Subcutaneous abdominal adipose tissue (tissue), 5 donors: ENCODE results near the gene RXFP3.
"Not testable (repeated sequence)": the region's sequence is repeated elsewhere in the genome, so short reads cannot be mapped to it uniquely, and the experiment has no call there.

Experiments
- H3K27ac ChIP-seq: one replicate; pipeline ENCODE4 v1.7.0; 2013; ENCODE audit warnings: low read depth, mild to moderate bottlenecking, inconsistent platforms, low read length, moderate library complexity
- H3K27me3 ChIP-seq, 5 donors: one replicate each; pipeline ENCODE4 v1.7.0; 2013; ENCODE audit warnings: low read length in 5 of 5, inconsistent platforms in 1 of 5; ENCODE audit not compliant: control insufficient read depth in 5 of 5, insufficient read depth in 4 of 5
- H3K36me3 ChIP-seq, 5 donors: one replicate each; pipeline ENCODE4 v1.7.0; 2013; ENCODE audit warnings: low read length in 5 of 5; ENCODE audit not compliant: control insufficient read depth in 5 of 5, insufficient read depth in 5 of 5
- H3K4me1 ChIP-seq, 5 donors: one replicate each; pipeline ENCODE4 v1.7.0; 2013; ENCODE audit warnings: low read length in 5 of 5, mild to moderate bottlenecking in 3 of 5, moderate library complexity in 1 of 5; ENCODE audit not compliant: control insufficient read depth in 5 of 5, insufficient read depth in 5 of 5
- H3K4me3 ChIP-seq, 5 donors: one replicate each; pipeline ENCODE4 v1.7.0; 2013; ENCODE audit warnings: low read length in 5 of 5, low read depth in 1 of 5
- H3K9ac ChIP-seq, 5 donors: one replicate each; pipeline ENCODE4 v1.7.0; 2013; ENCODE audit warnings: low read length in 5 of 5, mild to moderate bottlenecking in 4 of 5, moderate library complexity in 3 of 5
- H3K9me3 ChIP-seq, 5 donors: one replicate each; pipeline ENCODE4 v1.7.0; 2013; ENCODE audit warnings: low read length in 5 of 5; ENCODE audit not compliant: control insufficient read depth in 5 of 5
- donor health status: healthy.
- donor health status: healthy.
- donor health status: healthy.
- donor health status: healthy.
- donor health status: healthy.

RXFP3 gene

GRCh38 chr5:33941090-33941489 lies 4.9 kb downstream of the RXFP3 start:
- Histone ChIP-seq H3K4me3 (no peak overlapping the region), H3K4me1 (peaks cover 2 to 18% (median 12%) of the 10 kb centered on the region in 5 donors), H3K9me3 (no peaks in the 10 kb centered on the region), H3K36me3 (no peaks in the 10 kb centered on the region), H3K27ac (no peak overlapping the region), H3K27me3 (peaks cover 37 to 53% (median 39%) of the 10 kb centered on the region in 5 donors), H3K9ac (no peak overlapping the region)

GRCh38 chr5:33944543-33945132 lies 8.5 kb downstream of the RXFP3 start:
- Histone ChIP-seq H3K9ac (no peak overlapping the region), H3K9me3 (peaks cover 0 to 3% (median 0%) of the 10 kb centered on the region in 5 donors), H3K4me1 (no peaks in the 10 kb centered on the region), H3K27ac (no peak overlapping the region), H3K36me3 (no peaks in the 10 kb centered on the region), H3K27me3 (peaks cover 10 to 24% (median 10%) of the 10 kb centered on the region in 5 donors), H3K4me3 (no peak overlapping the region)

- H3K27ac ChIP-seq, H3K27me3 ChIP-seq, H3K4me1 ChIP-seq, H3K9ac ChIP-seq, H3K36me3 ChIP-seq, H3K4me3 ChIP-seq: not testable (repeated sequence)
- peaks cover 0 to 12% (median 8%) of the 10 kb centered on the region in 5 donors for H3K9me3 ChIP-seq
These were observed 16.0 kb downstream of the RXFP3 start for GRCh38 chr5:33952175-33952574.

- no peak overlapping the region for H3K4me3 ChIP-seq
These were observed 21.5 kb downstream of the RXFP3 start for GRCh38 chr5:33957577-33958150.

GRCh38 chr5:33958176-33958575 lies 22.0 kb downstream of the RXFP3 start:
- Histone ChIP-seq H3K9me3 (peaks cover 0 to 9% (median 8%) of the 10 kb centered on the region in 5 donors), H3K36me3 (no peaks in the 10 kb centered on the region), H3K4me3 (no peak overlapping the region), H3K27ac (no peak overlapping the region), H3K27me3 (no peaks in the 10 kb centered on the region), H3K9ac (no peak overlapping the region), H3K4me1 (no peaks in the 10 kb centered on the region)

More at GRCh38 chr5:33957577-33958150, 21.5 kb downstream of the RXFP3 start:
- Histone ChIP-seq H3K9ac (no peak overlapping the region), H3K36me3 (no peaks in the 10 kb centered on the region), H3K27ac (no peak overlapping the region), H3K4me1 (no peaks in the 10 kb centered on the region), H3K27me3 (no peaks in the 10 kb centered on the region), H3K9me3 (peaks cover 0 to 9% (median 8%) of the 10 kb centered on the region in 5 donors)

- no peak overlapping the region for H3K27ac ChIP-seq
These were observed 28.0 kb downstream of the RXFP3 start for GRCh38 chr5:33964132-33964700.

GRCh38 chr5:33966805-33967204 lies 30.6 kb downstream of the RXFP3 start:
- H3K36me3 ChIP-seq: no peaks in the 10 kb centered on the region
- H3K4me1 ChIP-seq: peaks cover 0 to 3% (median 0%) of the 10 kb centered on the region in 5 donors
- H3K27me3 ChIP-seq: peaks cover 0 to 4% (median 0%) of the 10 kb centered on the region in 5 donors
- H3K4me3 ChIP-seq: no peak overlapping the region
- H3K9ac ChIP-seq: no peak overlapping the region
- H3K9me3 ChIP-seq: no peaks in the 10 kb centered on the region
- H3K27ac ChIP-seq: no peak overlapping the region

More at GRCh38 chr5:33964132-33964700, 28.0 kb downstream of the RXFP3 start:
- Histone ChIP-seq H3K4me3 (no peak overlapping the region), H3K9me3 (no peaks in the 10 kb centered on the region), H3K27me3 (no peaks in the 10 kb centered on the region), H3K36me3 (no peaks in the 10 kb centered on the region), H3K9ac (no peak overlapping the region), H3K4me1 (peaks cover 0 to 3% (median 0%) of the 10 kb centered on the region in 5 donors)

GRCh38 chr5:33968211-33969005 lies 32.2 kb downstream of the RXFP3 start:
- H3K4me1 ChIP-seq: peaks cover 0 to 3% (median 0%) of the 10 kb centered on the region in 5 donors
- no peak overlapping the region for H3K4me3 ChIP-seq
- no peak overlapping the region for H3K27ac ChIP-seq
- H3K9me3 ChIP-seq: no peaks in the 10 kb centered on the region
- peaks cover 0 to 4% (median 0%) of the 10 kb centered on the region in 5 donors for H3K27me3 ChIP-seq
- no peaks in the 10 kb centered on the region for H3K36me3 ChIP-seq
- H3K9ac ChIP-seq: no peak overlapping the region

- no peak overlapping the region for H3K4me3 ChIP-seq
- peaks cover 0 to 4% (median 0%) of the 10 kb centered on the region in 5 donors for H3K27me3 ChIP-seq
- H3K9me3 ChIP-seq: no peaks in the 10 kb centered on the region
- no peaks in the 10 kb centered on the region for H3K36me3 ChIP-seq
- no peak overlapping the region for H3K27ac ChIP-seq
- H3K9ac ChIP-seq: no peak overlapping the region
- peaks cover 0 to 3% (median 0%) of the 10 kb centered on the region in 5 donors for H3K4me1 ChIP-seq
These were observed 33.6 kb downstream of the RXFP3 start for GRCh38 chr5:33969572-33970452.
